HG03175 (cell line): ENCODE measurements around the gene SMG6.

Experiments used
- ATAC-seq: cut with Tn5 transposase; IDR thresholded peaks from one replicate; pipeline ENCODE4 v1.9.1; 2021; ENCODE audit warnings: mild to moderate bottlenecking, moderate library complexity; ENCODE audit not compliant: unreplicated experiment

SMG6 gene

DNA sequence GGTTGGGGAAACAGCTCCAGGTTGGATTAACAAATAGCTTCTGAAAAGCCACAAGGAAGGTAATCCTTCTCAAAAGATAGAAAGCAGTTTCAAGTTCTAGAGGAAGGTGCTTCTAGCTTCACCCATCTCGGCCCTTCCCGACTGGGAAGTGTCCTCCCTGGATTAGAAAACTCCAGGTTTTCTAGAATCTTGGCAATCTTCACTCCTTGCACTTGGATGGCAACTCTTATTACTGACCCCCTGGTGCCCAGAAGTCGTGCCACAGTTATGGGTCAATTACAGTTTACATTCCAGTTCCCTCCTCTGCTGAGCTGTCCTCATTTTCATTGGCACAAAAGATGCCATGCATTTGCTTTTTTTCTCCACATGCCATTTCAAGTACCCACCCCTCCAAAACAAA lies 65.6 kb downstream of the SMG6 start:
- ATAC-seq: no peak

DNA sequence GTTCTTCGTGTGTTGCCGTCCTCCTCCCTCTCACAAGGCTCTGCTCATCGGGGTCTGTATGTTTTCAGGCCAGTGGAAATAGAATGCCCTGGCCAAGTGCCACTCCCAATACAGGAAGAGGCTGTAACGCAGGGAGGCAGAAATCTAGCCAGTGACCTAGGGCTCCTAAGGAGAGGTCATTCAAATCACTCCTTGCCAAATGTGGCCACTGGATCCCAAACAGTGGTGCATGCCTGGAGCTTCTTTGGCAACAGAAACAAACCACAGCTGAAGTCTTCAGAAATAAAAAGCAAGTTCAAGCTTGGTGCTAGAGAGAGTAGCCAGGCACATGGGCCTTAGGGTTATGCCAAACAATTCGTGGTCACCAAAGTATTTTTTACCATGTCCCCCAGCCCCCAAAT lies 66.1 kb downstream of the SMG6 start:
- ATAC-seq: no peak

GRCh38 chr17:2235792-2236366 lies 67.7 kb downstream of the SMG6 start:
- ATAC-seq: no peak

DNA sequence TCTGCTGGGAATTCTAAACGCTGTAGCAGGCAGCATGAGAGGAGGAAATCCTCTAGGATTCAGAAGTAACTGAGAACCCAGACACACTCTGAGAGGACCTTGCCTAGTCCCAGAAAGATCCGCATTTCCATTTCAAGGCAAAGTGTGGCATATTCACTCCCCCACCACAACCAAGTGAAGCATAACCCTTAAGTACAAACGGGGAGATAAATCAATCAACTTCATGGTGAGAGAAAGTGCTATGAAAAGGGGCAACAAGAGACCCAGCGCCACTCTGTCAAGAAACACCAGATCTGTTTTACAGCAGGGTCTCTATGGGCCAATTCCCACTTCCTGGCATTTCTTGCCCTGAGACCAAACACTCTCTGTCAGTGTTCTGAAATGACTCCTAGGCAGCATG lies 68.3 kb downstream of the SMG6 start:
- no peak for ATAC-seq

- no peak for ATAC-seq
Measured at GRCh38 chr17:2233441-2233947, 70.1 kb downstream of the SMG6 start.

DNA sequence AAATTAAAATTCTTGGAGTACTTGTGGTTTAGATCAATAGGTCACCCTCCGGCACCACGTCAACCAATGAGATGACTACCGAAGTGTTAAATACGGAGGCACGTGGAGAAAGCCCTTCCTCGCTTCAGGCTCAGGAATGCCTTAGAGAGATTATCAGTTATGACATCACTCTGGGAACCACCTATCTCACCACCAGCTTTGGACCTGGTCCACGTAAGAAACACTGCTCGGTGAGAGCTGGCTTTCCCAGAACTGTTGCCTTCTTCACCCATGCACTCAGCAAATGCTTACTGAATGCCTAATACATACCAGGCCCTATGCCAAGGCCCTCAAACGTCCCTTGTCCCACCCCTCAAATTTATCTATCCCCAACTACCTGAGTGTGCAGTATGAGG lies 71.3 kb downstream of the SMG6 start:
- no peak for ATAC-seq

- no peak for ATAC-seq
Measured at GRCh38 chr17:2230877-2231276, 72.7 kb downstream of the SMG6 start.

DNA sequence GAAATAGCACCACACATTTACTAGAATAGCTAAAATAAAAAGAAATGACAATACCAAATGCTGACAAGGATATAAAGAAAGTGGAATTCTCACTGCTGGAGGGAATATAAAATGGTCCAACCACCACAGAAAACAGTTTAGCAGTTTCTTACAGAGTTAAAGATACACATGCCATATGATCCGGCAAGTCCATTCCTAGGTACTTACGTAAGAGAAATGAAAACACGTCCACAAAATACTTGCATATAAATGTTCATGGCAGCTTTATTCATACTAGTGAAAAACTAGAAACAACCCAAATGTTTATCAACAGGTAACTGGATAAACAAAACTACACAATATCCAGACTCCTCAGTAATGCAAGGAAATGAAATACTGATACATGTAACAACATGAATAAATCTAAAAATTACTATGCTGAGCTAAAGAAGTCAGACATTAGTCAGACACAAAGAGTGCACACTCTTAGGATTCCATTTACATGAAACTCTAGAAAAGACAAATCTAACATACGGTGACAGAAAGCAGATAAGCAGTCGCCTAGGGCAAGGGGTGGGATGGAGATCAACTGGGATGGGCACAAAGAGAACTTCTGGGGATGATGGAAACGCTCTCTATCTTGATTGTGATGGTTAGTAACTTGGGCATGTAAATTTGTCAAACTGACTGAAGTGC lies 76.4 kb downstream of the SMG6 start:
- ATAC-seq: no peak

DNA sequence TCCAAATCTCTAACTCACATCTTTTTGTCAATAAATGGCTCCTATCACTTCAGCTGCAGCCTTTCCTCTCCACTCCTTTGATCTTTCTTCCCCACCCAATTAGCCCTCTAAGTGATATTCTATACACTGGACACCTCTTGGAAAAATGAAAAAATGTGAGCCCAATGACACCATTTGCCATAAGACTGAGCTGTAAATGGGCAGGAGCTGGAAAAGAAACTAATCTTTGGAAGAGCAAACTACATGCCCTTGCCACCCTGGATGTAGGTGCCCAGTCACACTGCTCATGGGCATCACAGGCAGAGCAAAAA lies 80.0 kb downstream of the SMG6 start:
- ATAC-seq: no peak

DNA sequence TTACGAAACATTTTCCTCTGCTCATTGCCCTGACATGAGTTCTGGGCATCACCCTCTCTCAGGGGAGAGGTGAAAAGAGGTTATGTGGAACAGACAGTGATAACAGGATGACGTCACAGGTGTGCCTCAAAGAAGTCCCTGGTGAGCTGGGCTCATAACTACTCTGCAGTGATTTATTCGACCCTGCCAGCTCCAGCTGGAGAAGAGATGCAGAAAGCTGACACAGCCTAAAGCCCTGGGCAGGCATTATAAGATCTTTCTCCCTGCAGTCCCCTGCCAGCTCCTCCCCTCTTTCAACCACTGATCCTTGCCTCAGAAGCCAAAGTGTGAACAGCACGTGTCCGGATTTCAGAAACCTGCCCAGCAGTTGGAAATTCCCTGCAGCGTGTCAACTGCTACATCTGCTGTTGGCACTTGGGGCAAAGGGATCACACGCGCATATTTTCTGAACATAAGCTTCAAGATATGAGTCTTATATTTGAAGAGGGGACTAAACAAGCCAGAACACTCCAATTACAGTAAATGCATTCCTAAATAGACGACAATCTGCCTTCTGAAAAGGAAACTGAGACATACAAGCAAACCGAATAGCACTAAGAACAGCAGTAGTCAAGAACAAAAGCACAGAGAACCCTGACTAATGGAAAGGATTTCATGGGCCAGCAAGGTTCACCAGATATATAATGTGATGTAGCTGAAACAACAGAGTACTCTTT lies 80.5 kb downstream of the SMG6 start:
- peak; percentile 68 for ATAC-seq

DNA sequence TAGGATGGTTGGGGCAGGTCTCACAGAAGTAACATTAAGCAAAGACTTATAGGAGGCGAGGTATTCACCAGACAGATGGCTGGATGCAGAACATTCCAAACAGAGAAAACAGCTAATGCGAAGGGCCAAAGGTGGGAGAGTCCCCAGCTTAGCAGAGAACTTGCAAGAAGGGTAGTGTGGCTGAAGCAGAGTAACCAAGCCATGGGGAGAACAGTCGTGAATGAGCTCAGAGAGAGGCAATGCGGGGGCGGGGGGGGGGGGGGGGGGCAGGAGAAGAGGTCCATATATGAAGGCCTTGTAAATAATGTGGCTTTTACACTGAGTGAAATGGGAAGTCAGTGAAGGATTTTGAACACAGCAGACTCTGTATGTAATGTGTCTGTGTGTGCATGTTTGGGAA lies 81.3 kb downstream of the SMG6 start:
- no peak for ATAC-seq

DNA sequence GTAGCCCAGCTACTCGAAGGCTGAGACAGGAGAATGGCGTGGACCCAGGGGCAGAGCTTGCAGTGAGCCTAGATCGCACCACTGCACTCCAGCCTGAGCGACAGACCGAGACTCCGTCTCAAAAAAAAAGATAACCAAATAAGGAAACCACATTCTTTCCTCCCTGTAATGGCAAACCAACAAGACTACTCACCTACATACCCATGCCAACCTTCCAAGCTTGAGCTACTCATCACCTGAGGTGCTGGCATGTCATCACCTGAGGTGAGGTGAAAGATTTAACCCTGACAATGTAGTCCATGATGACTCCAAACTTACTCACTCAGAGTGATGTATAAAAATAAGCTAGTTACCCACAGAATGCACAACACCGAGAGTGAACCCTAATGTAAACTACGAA lies 85.2 kb downstream of the SMG6 start:
- no peak for ATAC-seq

DNA sequence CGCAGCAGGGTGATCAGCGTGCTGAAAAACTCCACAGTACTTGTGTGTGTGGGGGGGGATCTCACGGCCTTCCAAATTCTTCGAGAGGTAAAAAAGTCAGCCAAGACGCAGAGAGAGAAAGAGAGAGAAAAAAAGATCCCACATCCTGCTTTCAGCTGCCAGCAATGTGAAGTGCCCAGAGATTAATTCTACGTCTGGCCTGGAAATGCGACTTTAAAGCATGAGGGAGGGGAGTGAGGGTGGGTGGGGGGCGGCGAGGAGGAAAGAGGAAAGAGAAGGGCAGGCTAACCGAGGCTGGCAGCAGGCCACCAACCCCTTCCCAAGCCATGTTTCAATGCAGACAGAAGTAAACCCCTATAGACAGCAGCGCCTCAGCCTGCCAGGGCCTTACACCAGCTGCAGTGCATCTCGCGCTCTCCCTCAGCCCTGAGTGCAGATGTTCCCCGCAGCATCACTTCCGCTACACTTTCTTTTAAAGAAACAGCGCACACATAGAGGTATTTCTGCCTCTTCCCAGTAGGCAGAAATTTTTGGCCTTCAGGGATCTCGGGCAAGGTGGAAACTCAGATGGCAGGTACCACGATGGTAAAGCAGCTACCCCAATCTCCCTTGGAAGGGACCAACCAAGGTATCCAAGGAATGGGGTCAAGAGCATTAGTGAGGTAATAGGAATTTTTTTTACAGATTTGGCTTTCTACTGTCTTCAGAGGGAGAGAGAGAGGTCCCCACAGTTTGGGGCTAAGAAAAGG lies 87.8 kb downstream of the SMG6 start:
- ATAC-seq: peak; percentile 89

DNA sequence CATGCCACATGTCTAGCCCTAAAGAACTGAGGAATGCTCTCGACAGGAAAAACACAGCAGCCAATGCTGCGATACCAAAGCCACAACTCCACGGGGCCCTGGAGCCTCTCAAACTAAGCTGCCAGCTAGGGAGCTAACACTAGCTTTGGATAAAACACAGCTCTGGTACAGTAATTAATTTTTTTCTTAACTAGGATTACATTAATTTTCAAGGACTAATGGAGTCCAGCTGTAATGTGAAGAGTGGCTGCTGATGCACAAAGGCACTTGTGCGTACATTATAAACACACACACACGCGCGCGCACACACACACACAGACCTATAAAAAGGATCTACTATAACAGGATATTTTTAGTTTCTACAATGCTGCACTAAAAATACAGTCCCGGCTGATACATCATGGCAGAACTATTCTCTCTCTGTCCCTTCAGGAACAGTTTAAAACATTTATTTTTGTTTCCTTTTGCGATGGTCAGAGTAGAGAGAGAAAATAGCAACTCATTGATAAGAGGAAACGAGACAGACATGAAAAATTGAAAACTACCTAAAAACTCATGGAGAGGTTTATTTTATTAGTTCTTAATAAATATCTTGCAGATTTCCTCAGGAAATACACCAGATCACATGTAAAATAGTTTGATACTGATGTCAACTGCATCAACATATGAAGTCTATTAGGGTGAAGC lies 88.5 kb downstream of the SMG6 start:
- no peak for ATAC-seq

- no peak for ATAC-seq
Measured at GRCh38 chr17:2214047-2214928, 89.3 kb downstream of the SMG6 start.

DNA sequence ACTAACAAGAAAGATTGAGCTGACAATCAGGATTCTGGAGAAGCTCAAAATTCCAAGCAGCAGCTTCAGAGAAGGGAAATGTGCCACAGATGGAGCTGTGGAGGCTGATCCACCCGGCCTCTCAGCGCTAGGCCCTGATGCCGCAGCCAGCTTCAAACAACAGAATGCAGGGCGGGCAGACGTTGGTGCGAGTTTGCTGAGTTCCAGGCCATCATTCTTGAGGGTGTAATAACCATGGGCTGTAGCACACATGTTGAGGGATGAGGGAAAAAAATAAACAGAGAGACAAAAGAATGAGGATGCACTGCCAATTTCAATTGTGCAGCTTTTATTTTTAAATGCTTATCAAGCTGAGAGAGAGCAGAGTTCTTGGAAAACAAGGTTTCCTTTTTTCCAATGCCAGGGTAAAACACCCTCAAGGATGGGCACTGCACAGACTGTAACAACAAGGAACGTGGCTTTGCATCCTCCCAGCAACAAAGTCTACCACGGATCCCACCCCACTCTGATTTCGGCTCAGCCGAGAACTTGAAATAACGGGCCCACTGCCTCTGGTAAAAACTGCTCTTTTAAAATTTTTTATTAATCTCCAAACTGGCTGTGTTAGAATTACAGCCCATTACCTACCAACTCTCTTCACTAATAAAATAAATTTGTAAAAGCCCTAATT lies 90.2 kb downstream of the SMG6 start:
- ATAC-seq: no peak

DNA sequence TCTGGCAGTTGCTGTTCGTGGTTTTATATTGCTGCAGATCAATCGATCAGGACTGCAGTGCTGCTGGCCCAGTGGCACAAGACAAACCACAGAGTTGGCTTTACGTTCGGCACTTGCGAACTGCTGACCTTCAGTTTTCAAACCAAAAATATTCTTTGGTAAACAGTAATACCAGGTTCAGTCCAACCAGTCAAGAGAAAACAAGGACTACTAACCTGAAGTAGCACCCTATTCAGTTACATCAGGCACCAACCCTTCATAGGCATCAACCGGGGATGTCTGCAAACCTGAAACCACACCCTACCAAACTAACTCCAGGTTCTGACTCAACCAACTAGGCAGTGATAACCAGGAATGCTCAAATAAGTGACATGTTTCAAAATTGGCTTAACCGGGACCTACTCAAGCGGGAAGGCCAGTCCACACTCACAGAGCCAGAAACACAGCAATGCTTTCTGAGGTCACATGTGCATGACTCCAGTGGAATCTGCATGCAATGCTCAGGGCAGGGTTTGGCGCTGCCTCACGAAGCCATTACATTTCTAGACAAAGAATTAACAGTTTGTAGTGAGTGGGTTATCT lies 91.1 kb downstream of the SMG6 start:
- ATAC-seq: no peak

GRCh38 chr17:2211661-2212399 lies 91.8 kb downstream of the SMG6 start:
- ATAC-seq: no peak

- ATAC-seq: no peak
Measured at GRCh38 chr17:2210726-2211125, 92.9 kb downstream of the SMG6 start.
